ENCODE results near the gene EEF1AKMT2.
"Not testable (repeated sequence)": the region's sequence is repeated elsewhere in the genome, so short reads cannot be mapped to it uniquely, and the experiment has no call there.

EEF1AKMT2 gene

GRCh38 chr10:124754227-124754626 is 37.5 kb downstream of the EEF1AKMT2 start:
- no peak for DNase-seq

DNA sequence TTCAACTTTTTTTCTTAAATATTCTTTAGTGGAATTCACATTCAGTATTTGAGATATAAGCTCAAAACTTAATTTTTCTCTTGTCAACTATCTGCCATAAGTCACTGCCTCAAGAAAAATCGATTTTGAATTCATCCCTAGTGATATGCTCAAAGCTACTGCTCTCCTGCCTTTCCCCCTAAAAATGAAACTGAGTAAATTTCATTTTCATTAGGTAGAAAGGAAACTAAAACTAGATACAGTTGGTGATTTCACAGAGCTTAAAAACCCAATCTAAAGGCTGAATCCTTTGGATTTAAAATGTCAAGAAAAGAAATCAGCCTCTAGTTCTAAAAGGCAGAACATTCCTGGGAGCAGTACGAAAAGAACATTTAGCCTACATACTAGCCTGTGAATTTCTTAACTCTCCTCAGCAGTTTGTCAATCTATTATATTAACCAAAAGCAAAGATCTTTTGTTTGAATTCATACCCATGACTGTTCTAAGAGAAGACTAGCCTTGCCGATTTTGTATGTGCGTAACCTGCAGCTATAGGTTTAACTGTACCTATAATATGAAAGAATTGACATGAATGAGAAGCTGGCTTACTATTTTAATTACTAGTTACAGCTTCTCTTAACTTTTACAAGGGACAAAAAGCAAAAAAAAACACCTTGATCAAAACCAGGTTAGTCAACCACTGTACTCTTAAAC is 42.6 kb downstream of the EEF1AKMT2 start:
- DNase-seq = no peak

DNA sequence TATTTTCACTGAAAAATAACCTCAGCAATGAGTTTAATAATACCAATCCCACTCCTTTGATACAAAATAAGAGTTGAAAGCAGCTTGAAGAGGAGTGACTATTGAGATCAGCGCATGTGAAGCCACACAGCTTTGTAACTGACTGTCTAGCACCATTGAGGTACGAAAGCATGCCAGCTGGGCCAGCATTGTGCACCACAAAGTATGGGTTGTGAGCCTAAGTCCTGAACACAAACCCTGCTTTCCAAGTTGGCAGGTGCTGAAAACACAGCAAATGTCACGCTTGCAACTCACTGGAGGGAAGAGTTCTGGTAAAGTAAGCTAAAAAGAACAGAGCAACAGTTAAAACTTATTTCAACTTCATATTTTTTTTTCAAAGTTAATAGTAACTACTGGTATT is 43.5 kb downstream of the EEF1AKMT2 start:
- no peak for DNase-seq

- no peak for DNase-seq
Measured at GRCh38 chr10:124747745-124748144, 43.9 kb downstream of the EEF1AKMT2 start.

DNA sequence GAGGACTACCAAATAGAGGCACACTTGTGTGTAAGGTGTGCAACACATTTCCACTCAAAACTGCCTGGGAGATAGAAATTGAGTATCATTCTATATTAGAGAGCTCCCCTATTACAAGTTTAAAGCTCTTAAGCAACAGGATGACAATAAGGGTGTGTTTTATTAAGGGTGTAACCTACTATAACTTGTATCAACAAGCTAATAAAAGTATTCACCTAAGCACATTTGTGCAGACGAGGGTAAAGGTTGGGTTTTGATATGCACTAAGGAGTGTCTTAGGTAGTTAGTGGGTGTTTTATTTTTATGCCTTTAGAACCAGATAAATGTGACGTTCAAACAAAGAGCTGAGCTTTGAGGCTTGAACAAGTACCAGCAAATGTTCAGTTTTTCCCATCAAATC is 44.7 kb downstream of the EEF1AKMT2 start:
- DNase-seq = no peak

DNA sequence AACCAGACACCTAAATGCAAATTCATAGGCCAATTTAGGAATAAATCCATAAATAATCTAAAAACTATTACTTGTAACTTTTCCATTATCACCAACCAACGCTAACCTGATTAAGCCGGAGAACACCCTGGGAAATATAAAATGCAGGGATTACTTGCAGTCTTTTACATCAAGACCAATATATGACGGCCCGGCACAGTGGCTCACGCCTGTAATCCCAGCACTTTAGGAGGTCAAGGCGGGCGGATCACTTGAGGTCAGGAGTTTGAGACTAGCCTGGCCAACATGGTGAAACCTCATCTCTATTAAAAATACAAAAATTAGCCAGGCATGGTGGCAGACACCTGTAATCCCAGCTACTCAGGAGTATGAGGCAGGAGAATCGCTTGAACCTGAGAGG is 45.2 kb downstream of the EEF1AKMT2 start:
- DNase-seq = not testable (repeated sequence)

- DNase-seq = no peak
Measured at GRCh38 chr10:124745673-124746072, 46.0 kb downstream of the EEF1AKMT2 start.

GRCh38 chr10:124745252-124745651 is 46.4 kb downstream of the EEF1AKMT2 start:
- DNase-seq = no peak

DNA sequence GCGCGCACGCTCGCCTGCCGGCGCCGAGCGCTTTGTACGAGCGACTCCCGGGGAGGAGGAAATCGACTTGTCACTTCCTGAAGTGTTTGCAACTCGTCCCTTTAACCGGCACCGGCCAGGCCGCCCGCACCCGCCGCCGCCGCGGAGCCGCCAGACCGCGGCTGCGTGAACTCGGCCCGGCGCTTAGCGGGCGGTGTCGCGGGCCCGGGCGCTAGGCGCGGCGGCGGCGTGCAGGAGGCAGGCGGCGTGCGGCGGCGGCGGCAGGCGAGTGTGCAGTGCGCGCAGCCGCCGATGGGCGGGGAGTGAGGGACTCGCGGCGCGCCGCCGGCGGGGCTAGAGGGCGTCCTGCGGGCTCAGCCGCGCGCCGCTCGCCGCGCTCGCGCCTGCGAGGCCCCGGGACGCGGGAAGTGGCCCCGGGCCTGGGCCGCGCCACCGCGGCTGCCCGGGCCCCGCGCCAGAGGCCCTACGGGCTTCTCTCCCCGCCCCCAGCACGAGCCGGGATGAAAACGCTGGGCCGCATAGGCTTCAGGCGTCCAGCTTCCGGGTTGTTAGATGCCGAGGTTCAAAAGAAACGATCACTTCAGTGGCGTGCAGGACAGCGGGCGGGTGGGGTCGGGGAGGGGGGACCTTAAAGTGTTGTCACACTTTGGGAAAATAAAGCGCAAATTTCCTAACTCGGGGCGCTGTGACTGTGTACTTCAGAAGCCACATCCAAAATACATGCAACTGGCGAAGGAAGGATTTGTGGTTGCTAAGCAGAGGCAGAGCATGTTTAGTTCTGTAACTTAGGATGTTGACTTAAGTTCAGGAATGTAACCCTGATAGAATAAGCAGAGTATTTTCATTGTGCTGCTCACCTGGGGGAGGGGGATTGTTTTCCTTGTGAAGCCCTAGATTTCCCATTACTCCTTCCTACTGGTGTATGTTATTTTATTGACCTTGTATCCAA is 47.3 kb downstream of the EEF1AKMT2 start, which contains the start of gene FAM53B:
FAM53B (minus strand) TSS at position 277 of the 949 bp plus-strand sequence. CDS start 37,665 bp downstream, outside the sequence.
- DNase-seq = peak; percentile 55

- DNase-seq = no peak
Measured at GRCh38 chr10:124743191-124744101, 48.2 kb downstream of the EEF1AKMT2 start.

- no peak for DNase-seq
Measured at GRCh38 chr10:124742413-124743190, 49.1 kb downstream of the EEF1AKMT2 start.

- no peak for DNase-seq
Measured at GRCh38 chr10:124741922-124742412, 49.7 kb downstream of the EEF1AKMT2 start.

GRCh38 chr10:124741281-124741921 is 50.3 kb downstream of the EEF1AKMT2 start:
- DNase-seq = peak; percentile 59

- DNase-seq = no peak
Measured at GRCh38 chr10:124740369-124741280, 51.1 kb downstream of the EEF1AKMT2 start.

GRCh38 chr10:124739986-124740368 is 51.7 kb downstream of the EEF1AKMT2 start:
- DNase-seq = no peak

DNA sequence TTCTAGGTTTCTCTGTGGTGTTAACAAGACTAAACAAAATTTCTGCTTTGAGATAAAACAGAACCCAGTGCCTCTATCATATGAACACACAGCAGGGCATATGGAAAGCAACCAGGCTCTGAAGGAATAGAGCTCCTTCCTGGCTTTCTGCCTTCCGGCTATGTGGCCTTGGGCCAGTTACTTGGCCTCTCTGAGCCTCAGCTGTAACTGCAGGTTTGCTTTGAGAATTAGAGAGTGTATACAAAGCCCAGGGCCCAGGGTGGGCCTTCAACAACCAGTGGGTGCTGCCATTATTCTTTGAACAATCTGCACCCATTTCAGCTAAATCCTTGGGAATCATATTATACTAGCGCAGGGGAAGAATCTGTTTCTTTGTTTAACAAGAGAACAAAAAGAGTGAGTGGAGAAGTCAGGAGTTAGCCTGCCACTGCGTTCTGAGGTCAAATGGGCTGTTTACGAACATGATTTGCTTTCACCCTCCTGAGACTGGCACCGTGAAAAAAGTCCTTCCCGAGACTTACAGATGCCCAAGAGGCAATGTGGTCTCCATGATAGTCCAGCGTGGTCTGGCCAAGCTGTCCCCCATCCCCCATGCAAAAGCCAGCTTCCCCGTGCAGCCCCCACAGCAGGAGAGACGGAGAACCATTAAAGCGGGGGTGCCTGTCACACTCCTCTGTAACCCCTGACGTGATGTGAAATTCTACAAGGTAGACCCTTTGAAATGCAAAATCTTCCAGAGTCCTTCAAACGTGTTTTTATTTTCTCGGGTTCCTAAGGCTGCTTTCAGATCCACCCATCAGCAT is 52.4 kb downstream of the EEF1AKMT2 start:
- no peak for DNase-seq

DNA sequence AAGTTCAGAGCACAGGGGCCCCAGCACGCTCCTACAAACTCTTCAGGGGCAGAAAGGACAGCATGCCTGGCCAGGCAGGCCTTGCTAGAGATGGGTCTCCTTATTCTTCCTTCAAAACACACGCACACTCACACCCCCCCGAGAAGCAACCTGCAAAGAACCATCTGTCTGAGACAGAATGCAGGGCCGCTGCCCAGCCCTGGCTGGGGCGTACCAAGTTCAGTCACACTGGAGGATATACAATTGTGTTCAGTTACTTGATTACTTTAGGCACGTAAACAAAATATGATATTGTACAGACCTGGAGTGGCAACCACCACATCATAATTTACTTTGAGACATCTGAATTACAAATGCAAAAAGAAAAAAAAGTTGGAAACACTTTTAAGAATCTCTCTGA is 53.2 kb downstream of the EEF1AKMT2 start:
- no peak for DNase-seq

GRCh38 chr10:124737708-124738107 is 54.0 kb downstream of the EEF1AKMT2 start:
- no peak for DNase-seq

GRCh38 chr10:124737221-124737620 is 54.5 kb downstream of the EEF1AKMT2 start:
- DNase-seq = no peak
